ENCODE measurements around the gene NPVF. TPM values are rescaled to one million over a fixed set of nuclear protein-coding genes. Genes with fewer than 3 reads are reported as not detected.

The NPVF gene
- total RNA-seq, 2 experiments from 2014 or later: not detected

- POLR2A ChIA-PET: no interaction called here
- Mint-ChIP-seq H3K9me3 (no peaks in the 10 kb centered on the region), H3K4me3 (no peak overlapping the region), H3K27ac (no peak overlapping the region), H3K27me3 (peaks cover 28% of the 10 kb centered on the region), H3K36me3 (ENCODE audit: low read depth) (no peaks in the 10 kb centered on the region), H3K4me1 (ENCODE audit: low read depth) (no peaks in the 10 kb centered on the region)
- ATAC-seq (no peak), DNase-seq (no peak)
- intact Hi-C loops (cut with micrococcal nuclease): no loop called here
- CTCF ChIA-PET: interaction anchor here (1.0 kb wide), 1 partner anchor 9 kb away, joined by 3 read pairs; no protein-coding TSS in a partner anchor
- TF ChIP-seq CTCF (IDR thresholded peaks at IDR 0.05): no peak
Observed at GRCh38 chr7:25207887-25208286, 20.4 kb downstream of the NPVF start.

DNA sequence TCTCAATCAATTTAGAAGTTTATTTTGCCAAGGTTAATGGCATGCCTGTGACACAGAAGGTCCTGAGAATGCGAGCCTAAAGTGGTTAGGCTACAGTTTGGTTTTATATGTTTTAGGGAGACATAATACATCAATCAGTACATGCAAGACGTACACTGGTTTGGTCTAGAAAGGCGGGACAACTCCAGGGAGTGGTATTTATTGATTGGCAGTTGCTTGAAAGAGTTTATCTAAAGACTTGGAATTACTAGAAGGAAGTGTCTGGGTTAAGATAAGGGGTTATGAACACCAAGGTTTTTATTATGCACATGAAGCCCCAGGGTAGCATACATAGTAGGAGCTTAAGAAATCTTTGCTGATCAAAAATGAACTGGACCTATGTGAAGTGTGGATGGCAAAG lies 21.5 kb downstream of the NPVF start:
- CTCF ChIA-PET: interaction anchor here (0.6 to 0.7 kb wide), 2 partner anchors 9 to 75 kb away, joined by 3 to 5 read pairs; no protein-coding TSS in a partner anchor

DNA sequence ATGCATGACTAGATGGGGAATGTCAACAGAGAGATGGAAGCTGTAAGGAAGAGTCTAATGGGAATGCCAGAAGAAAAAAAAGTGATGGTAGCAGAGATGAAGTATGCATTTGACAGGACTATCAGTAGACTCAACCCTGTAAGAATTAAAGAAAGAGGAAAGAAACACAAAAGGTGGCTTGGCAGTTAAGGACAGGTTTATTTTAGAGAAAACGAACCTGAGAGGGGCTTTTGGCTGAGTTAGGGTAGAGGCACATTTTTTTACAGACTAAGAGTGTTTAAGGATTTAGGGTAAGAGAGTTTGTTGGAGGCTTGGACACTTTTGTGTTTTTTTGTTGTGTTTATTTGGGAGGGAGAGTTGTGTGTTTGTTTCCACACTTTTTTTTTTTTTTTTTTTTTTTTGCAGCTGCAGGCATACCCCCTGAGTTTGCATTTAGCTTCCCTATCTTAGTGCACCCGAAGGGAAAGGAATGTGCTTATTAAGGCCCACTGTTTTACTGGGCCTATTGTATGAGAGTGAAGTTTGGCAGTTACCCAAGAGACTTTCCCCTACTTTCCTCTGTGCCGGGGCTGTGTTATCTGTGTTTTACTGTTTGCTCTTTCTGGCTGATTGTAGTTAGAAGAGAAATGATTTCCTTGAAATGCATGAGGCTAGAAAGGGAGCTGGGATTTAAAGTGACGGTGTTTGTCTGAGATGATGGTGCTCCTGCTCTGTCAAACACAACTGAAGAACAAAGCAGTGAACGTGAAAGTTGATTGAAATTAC lies 32.0 kb downstream of the NPVF start:
- intact Hi-C loops (cut with micrococcal nuclease): no loop called here
- Mint-ChIP-seq H3K36me3 (ENCODE audit: low read depth) (no peaks in the 10 kb centered on the region), H3K27me3 (no peaks in the 10 kb centered on the region), H3K4me3 (no peak overlapping the region), H3K4me1 (ENCODE audit: low read depth) (no peaks in the 10 kb centered on the region), H3K27ac (no peak overlapping the region), H3K9me3 (no peaks in the 10 kb centered on the region)
- DNase-seq: no peak
- ATAC-seq: no peak
- ChIA-PET CTCF (no interaction called here), POLR2A (no interaction called here)
- no peak for TF ChIP-seq CTCF (IDR thresholded peaks at IDR 0.05)

More for the DNA sequence above, 21.5 kb downstream of the NPVF start:
- ATAC-seq (no peak), DNase-seq (no peak)
- Mint-ChIP-seq H3K27me3 (peaks cover 23% of the 10 kb centered on the region), H3K9me3 (no peaks in the 10 kb centered on the region), H3K36me3 (ENCODE audit: low read depth) (no peaks in the 10 kb centered on the region), H3K4me3 (no peak overlapping the region), H3K27ac (no peak overlapping the region), H3K4me1 (ENCODE audit: low read depth) (no peaks in the 10 kb centered on the region)
- POLR2A ChIA-PET: no interaction called here
- intact Hi-C loops (cut with micrococcal nuclease): no loop called here
- TF ChIP-seq CTCF (IDR thresholded peaks at IDR 0.05): no peak

DNA sequence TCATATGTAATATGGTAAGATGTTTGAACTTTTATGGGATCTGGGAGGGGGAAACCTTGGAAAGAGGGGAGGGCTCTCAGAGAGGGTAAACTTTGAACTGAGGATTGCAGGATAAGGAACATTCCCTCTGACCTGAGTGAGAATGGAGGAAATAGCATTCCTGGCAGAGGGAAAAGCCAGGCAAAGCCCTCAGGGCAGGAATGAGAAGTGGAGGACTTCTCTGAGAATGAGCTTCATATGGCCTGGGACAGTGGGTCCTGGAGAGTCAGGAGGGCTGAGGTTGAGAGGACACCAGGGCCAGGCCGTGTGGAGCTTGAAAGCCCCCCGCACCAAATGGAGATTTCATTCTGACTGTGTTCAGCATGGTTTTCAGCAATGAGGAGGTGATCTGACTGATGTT lies 34.2 kb downstream of the NPVF start:
- no peak for ATAC-seq

More for the DNA sequence above, 34.2 kb downstream of the NPVF start:
- Mint-ChIP-seq H3K27ac (no peak overlapping the region), H3K4me3 (no peak overlapping the region), H3K27me3 (no peaks in the 10 kb centered on the region), H3K36me3 (ENCODE audit: low read depth) (no peaks in the 10 kb centered on the region), H3K4me1 (ENCODE audit: low read depth) (no peaks in the 10 kb centered on the region), H3K9me3 (no peaks in the 10 kb centered on the region)
- TF ChIP-seq CTCF (IDR thresholded peaks at IDR 0.05): no peak
- POLR2A ChIA-PET: no interaction called here
- intact Hi-C loops (cut with micrococcal nuclease): no loop called here
- CTCF ChIA-PET: interaction anchor here (1.6 to 4.1 kb wide), 2 partner anchors 22 to 66 kb away, joined by 3 to 19 read pairs; no protein-coding TSS in a partner anchor
- no peak for DNase-seq

Measured in activated CD8-positive, alpha-beta T cell treated with anti-CD3 and anti-CD28 coated beads for 36 hours (primary cell).